DMS 273 (cell line): ENCODE measurements around the gene RPL13.
A peak's percentile ranks its signal among the peaks of the same experiment; 100 is the strongest.
"Not testable (repeated sequence)": the region's sequence is repeated elsewhere in the genome, so short reads cannot be mapped to it uniquely, and the experiment has no call there.

Experiments used
- DNase-seq: peaks from one replicate; lab custom pipeline; 2025; ENCODE audit not compliant: unreplicated experiment; lab: John Stamatoyannopoulos, UW

RPL13 gene

DNA sequence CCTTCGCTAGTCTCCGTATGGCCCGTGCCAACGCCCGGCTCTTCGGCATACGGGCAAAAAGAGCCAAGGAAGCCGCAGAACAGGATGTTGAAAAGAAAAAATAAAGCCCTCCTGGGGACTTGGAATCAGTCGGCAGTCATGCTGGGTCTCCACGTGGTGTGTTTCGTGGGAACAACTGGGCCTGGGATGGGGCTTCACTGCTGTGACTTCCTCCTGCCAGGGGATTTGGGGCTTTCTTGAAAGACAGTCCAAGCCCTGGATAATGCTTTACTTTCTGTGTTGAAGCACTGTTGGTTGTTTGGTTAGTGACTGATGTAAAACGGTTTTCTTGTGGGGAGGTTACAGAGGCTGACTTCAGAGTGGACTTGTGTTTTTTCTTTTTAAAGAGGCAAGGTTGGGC lies 2.5 kb downstream of the RPL13 start:
- DNase-seq: peak; percentile 31

DNA sequence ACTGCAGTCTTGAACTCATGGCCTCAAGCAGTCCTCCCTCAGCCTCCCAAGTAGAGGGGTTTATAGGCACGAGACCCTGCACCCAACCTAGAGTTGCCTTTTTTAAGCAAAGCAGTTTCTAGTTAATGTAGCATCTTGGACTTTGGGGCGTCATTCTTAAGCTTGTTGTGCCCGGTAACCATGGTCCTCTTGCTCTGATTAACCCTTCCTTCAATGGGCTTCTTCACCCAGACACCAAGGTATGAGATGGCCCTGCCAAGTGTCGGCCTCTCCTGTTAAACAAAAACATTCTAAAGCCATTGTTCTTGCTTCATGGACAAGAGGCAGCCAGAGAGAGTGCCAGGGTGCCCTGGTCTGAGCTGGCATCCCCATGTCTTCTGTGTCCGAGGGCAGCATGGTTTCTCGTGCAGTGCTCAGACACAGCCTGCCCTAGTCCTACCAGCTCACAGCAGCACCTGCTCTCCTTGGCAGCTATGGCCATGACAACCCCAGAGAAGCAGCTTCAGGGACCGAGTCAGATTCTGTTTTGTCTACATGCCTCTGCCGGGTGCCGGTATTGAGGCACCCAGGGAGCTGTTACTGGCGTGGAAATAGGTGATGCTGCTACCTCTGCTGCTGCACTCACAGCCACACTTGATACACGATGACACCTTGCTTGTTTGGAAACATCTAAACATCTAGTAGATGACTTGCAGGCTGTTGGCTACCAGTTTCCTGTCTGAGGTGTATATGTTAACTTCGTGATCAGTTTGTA lies 3.3 kb downstream of the RPL13 start:
- DNase-seq: peak; percentile 72

- DNase-seq: peak; percentile 90
Measured at GRCh38 chr16:89564476-89565255, 4.2 kb downstream of the RPL13 start.

DNA sequence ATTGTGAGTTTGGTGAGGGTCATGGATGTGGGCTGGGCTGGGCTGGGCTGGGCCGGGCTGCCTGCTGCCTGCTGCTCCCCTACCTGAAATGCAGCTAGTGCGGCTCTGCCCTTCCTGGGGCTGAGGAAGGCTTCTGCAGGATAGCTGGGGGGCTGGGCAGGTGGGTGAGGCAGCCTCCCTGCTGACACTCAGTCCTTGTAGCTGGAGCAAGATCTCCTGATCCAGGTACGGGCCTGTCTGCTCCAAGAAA lies 4.7 kb downstream of the RPL13 start:
- DNase-seq: peak; percentile 94

GRCh38 chr16:89565506-89566372 lies 5.3 kb downstream of the RPL13 start:
- peak; percentile 94 for DNase-seq

- no peak for DNase-seq
Measured at GRCh38 chr16:89567656-89568594, 7.4 kb downstream of the RPL13 start.

DNA sequence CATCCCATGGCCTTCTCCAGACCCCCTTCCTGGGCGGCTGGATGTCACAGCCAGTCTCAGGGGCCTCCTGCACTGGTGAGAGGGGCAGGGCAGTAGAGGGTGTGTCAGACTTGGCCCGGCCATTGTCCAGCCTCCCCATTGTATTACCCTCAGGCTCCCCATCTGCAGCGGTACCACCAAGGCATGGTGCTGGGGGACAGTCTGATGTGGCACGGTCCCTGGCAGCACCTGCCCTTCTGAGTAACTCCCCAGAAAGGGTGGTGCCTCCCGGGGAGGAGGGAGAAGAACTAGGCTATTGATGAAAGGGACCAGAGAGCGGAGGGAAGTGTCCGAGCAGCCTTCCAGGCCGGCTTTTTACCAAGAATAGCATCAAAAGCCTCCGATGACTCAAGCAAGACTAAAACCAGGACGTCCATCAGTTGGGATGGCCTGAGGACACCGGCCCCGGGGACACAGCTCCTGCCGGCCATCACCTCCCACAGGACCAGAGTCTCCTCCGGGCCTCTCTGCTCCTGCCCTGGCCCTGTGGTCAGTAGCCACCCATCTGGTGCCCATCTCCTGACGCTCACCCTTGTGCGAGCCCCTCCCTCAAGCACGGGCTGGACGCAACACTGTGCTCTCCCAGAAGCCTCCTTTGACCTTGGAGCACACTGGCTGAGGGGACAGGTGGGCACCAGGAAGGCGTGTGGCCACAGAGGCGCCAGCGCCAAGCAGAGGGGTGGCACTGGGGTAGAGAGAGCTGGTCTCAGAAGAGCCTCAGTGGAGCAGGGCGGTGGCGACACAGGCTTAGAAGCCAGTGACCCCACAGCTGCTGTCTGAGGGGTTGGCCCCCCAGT lies 9.2 kb downstream of the RPL13 start:
- DNase-seq: no peak

- DNase-seq: no peak
Measured at GRCh38 chr16:89570342-89570923, 10.0 kb downstream of the RPL13 start.

GRCh38 chr16:89570983-89571598 lies 10.6 kb downstream of the RPL13 start:
- DNase-seq: not testable (repeated sequence)

- no peak for DNase-seq
Measured at GRCh38 chr16:89571636-89572035, 11.2 kb downstream of the RPL13 start.

DNA sequence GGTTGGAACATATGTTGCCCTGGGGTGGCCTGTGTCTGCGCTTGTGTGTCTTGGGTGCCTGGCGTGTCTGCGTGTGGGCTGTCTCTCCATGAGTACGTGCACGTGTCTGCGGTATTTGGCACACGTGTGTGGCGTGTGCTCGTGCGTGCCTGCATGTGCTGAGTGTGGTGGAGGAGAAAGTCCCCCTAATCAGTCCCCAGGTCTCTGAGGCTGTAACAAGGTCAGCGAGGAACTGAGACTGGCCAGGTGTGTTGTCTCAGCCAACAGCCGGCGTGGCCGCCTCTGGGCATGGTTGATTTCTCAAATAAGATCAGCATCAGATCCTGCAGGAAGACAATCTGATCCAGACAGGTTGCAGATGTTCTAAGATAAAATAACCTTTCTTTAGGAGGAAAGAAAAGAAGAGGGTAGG lies 11.6 kb downstream of the RPL13 start:
- no peak for DNase-seq

DNA sequence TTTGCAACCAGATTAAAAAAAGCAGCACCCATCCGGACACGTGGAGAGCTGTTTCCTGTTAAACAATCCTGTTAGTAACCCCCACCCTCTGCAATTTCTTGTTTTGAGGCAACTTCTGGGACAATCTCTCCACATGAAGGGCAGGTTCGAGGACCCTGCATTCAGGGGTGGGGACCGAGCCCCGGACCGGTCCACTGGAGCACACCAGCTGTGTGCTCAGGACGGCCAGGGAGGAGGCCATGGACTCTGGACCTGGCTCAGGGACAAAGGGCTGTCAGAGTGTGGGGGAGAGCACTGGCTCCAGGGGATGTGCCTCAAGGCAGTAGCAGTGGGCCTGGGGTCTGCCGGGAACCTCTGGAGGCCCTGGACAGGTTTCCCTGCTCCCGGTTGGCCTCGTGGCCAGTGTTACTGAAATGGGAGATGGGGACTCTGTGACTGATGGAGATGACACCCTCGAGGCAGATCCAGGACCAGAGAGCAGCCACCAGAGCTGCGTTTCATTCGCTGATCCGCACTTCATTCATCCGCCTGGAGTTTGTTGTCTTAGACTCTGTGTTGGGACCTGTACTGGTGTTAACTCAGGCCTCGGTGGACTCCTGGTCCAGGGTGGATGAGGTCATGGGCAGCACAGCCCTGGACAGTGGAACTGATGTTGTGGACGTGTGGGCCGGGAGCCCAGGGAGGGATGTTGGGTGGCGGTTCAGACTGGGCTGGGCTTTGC lies 12.2 kb downstream of the RPL13 start:
- no peak for DNase-seq

- DNase-seq: peak; percentile 64
Measured at GRCh38 chr16:89573826-89574680, 13.6 kb downstream of the RPL13 start.

DNA sequence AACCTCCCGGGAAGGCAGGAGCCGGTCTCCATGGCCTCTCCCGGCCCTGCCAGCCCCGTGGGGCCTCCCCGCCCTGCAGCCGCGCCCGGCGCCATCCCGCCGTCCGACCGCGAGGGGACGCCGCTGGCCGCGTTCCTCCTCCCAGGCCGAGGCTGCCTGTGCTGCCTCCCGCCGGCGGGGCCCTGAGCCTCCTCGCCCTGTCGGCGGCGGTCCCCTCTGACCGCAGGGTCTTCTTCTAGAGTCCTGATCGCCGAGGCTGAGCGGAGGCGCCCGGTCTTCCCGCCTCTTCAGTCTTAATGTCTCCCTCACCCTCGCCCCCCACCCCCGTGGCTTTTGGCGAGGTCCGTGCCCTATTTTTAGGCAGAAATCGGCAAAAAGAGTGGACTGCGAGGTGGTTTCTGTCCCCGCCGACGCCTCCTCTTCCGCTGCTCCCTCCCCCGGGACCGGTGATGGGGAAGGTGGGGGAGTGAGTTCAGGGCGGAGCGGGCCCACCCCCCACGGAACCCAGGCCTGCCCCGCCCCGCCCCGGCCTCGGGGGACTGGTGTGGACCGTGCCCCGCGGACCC lies 14.3 kb downstream of the RPL13 start:
- DNase-seq: peak; percentile 93

GRCh38 chr16:89575247-89576152 lies 15.0 kb downstream of the RPL13 start, which contains the start of gene CPNE7:
TSS of gene CPNE7 (plus strand) at chr16:89575758. CDS start at chr16:89575898, 140 bp downstream.
- DNase-seq: peak; percentile 64
